ENCODE results near the gene CELF4.

CELF4 gene

GRCh38 chr18:37524498-37525261 is 40.9 kb downstream of the CELF4 start:
- no peak for DNase-seq (ENCODE audit: low read depth)

- DNase-seq (ENCODE audit: low read depth) = no peak
Measured at GRCh38 chr18:37524139-37524497, 41.5 kb downstream of the CELF4 start.

- no peak for DNase-seq (ENCODE audit: low read depth)
Measured at GRCh38 chr18:37521510-37522465, 43.8 kb downstream of the CELF4 start.

GRCh38 chr18:37520508-37520907 is 45.1 kb downstream of the CELF4 start:
- no peak for DNase-seq (ENCODE audit: low read depth)

GRCh38 chr18:37519510-37520135 is 46.0 kb downstream of the CELF4 start:
- DNase-seq (ENCODE audit: low read depth) = no peak

- DNase-seq (ENCODE audit: low read depth) = no peak
Measured at GRCh38 chr18:37516361-37516853, 49.2 kb downstream of the CELF4 start.

GRCh38 chr18:37514953-37515352 is 50.6 kb downstream of the CELF4 start:
- DNase-seq (ENCODE audit: low read depth) = no peak

GRCh38 chr18:37512400-37512799 is 53.2 kb downstream of the CELF4 start:
- no peak for DNase-seq (ENCODE audit: low read depth)

- no peak for DNase-seq (ENCODE audit: low read depth)
Measured at GRCh38 chr18:37511721-37512298, 53.8 kb downstream of the CELF4 start.

GRCh38 chr18:37509600-37509999 is 56.0 kb downstream of the CELF4 start:
- DNase-seq (ENCODE audit: low read depth) = no peak

- no peak for DNase-seq (ENCODE audit: low read depth)
Measured at GRCh38 chr18:37508207-37508606, 57.4 kb downstream of the CELF4 start.

GRCh38 chr18:37507239-37507638 is 58.4 kb downstream of the CELF4 start:
- no peak for DNase-seq (ENCODE audit: low read depth)

GRCh38 chr18:37506001-37506400 is 59.6 kb downstream of the CELF4 start:
- no peak for DNase-seq (ENCODE audit: low read depth)

- DNase-seq (ENCODE audit: low read depth) = no peak
Measured at GRCh38 chr18:37505321-37505720, 60.3 kb downstream of the CELF4 start.

GRCh38 chr18:37502601-37503000 is 63.0 kb downstream of the CELF4 start:
- DNase-seq (ENCODE audit: low read depth) = no peak

- DNase-seq (ENCODE audit: low read depth) = no peak
Measured at GRCh38 chr18:37502036-37502435, 63.6 kb downstream of the CELF4 start.

- DNase-seq (ENCODE audit: low read depth) = no peak
Measured at GRCh38 chr18:37501136-37501535, 64.5 kb downstream of the CELF4 start.

- DNase-seq (ENCODE audit: low read depth) = no peak
Measured at GRCh38 chr18:37499913-37500312, 65.7 kb downstream of the CELF4 start.

- DNase-seq (ENCODE audit: low read depth) = no peak
Measured at GRCh38 chr18:37499044-37499443, 66.6 kb downstream of the CELF4 start.

GRCh38 chr18:37497853-37498518 is 67.6 kb downstream of the CELF4 start:
- DNase-seq (ENCODE audit: low read depth) = no peak

- DNase-seq (ENCODE audit: low read depth) = no peak
Measured at GRCh38 chr18:37496568-37496967, 69.0 kb downstream of the CELF4 start.

- no peak for DNase-seq (ENCODE audit: low read depth)
Measured at GRCh38 chr18:37495354-37495753, 70.2 kb downstream of the CELF4 start.

Measured in HS-5 (cell line).